Breast epithelium (tissue), 4 donors: ENCODE results near the gene ADGRB2. TPM values are rescaled to one million over a fixed set of nuclear protein-coding genes. Genes with fewer than 3 reads are reported as not detected.

Experiments
- DNase-seq, 2 donors: peaks; one replicate each; pipeline ENCODE4 v3.0.0-alpha.2; 2019; ENCODE audit warnings: low spot score in 2 of 2
- H3K27ac ChIP-seq, 2 donors: fragments of 200-600 bp; sonication (generic) in 1 of 2; one replicate each; pipeline ENCODE4 v1.5.1; 2016 to 2019; ENCODE audit warnings: mild to moderate bottlenecking in 1 of 2
- H3K27me3 ChIP-seq, 2 donors: fragments of 200-600 bp; sonication (generic) in 1 of 2; one replicate each; pipeline versions ENCODE4 v1.5.1 to v1.6.0; 2017 to 2019; ENCODE audit warnings: control low read depth in 1 of 2, mild to moderate bottlenecking in 1 of 2
- H3K36me3 ChIP-seq: fragments of 200-600 bp; one replicate; pipeline ENCODE4 v1.5.1; 2019
- H3K4me1 ChIP-seq, 2 donors: fragments of 200-600 bp; sonication (generic); one replicate each; pipeline ENCODE4 v1.5.1; 2016 to 2019; ENCODE audit warnings: control low read depth in 1 of 2
- H3K4me3 ChIP-seq, 3 donors: fragments of 200-600 bp; sonication (generic); 1 replicate in 2 of 3; 2 replicates in 1 of 3; pipeline ENCODE4 v1.5.1; 2016 to 2019; ENCODE audit warnings: mild to moderate bottlenecking in 3 of 3, moderate library complexity in 2 of 3
- H3K9me3 ChIP-seq, 2 donors: fragments of 200-600 bp; sonication (generic) in 1 of 2; one replicate each; pipeline ENCODE4 v1.5.1; 2016 to 2019; ENCODE audit warnings: control low read depth in 1 of 2
- POLR2A ChIP-seq: fragments of 450-650 bp; IDR thresholded peaks from one replicate; pipeline ENCODE4 v1.6.1; 2016; ENCODE audit warnings: antibody characterized with exemption, mild to moderate bottlenecking, moderate library complexity
- POLR2AphosphoS5 ChIP-seq, 3 donors: sonication (generic); formaldehyde crosslinking; IDR thresholded peaks; one replicate each; pipeline ENCODE4 v1.6.1; 2017; ENCODE audit warnings: antibody characterized with exemption in 3 of 3
- intact Hi-C: fragments of 100-400 bp; cut with DNase I; formaldehyde crosslinking; loops from one replicate; pipeline ENCODE4 v1.15.1; 2023; ENCODE audit warnings: low total_unique reads
- total RNA-seq, 3 donors: library from RNA; depleted of rRNA; stranded (reverse); fragments of >200 nt; gene quantifications; one replicate each; pipeline ENCODE4 v1.1.0, GENCODE V29; 2016
- TF ChIP-seq, protein P1 (sequence below), 3 donors: fragments of 450-650 bp; IDR thresholded peaks; one replicate each; pipeline ENCODE4 v1.5.1; 2016 to 2017; ENCODE audit warnings: antibody characterized with exemption in 3 of 3, mild to moderate bottlenecking in 3 of 3, moderate library complexity in 3 of 3

The ADGRB2 gene
- total RNA-seq, 3 donors from 2014 or later, result 1.3 to 4.9 (median 2.9) TPM

DNA sequence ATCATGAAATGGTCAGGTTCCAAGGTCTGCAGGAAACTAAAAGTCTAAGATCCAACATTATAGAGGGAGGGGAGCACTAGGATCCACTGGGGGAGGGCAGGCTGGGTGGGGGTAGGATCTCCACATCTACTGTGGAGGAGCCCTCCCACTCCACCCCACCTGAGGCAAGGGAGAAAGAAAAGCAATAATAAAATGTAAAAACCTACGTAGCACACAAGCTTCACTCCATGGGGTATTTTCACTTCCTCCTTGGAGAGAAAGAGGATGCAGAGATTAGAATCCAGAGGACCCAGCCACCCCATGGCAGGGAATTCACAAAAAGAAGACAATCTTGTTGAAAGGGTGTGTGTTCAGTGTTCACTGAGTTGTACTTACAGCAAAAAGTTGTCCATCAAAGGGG lies 37.3 kb upstream of the ADGRB2 start:
- H3K4me3 ChIP-seq, result no peak overlapping the region
- intact Hi-C loops, result no loop called here
- DNase-seq, result no peak
- no peaks in the 10 kb centered on the region for H3K27me3 ChIP-seq
- peaks cover 0 to 2% of the 10 kb centered on the region in 2 donors for H3K4me1 ChIP-seq
- H3K9me3 ChIP-seq, result no peaks in the 10 kb centered on the region
- no peak for TF ChIP-seq POLR2A
- TF ChIP-seq POLR2AphosphoS5 (IDR thresholded peaks at IDR 0.05), result no peak
- TF ChIP-seq, protein P1, sequence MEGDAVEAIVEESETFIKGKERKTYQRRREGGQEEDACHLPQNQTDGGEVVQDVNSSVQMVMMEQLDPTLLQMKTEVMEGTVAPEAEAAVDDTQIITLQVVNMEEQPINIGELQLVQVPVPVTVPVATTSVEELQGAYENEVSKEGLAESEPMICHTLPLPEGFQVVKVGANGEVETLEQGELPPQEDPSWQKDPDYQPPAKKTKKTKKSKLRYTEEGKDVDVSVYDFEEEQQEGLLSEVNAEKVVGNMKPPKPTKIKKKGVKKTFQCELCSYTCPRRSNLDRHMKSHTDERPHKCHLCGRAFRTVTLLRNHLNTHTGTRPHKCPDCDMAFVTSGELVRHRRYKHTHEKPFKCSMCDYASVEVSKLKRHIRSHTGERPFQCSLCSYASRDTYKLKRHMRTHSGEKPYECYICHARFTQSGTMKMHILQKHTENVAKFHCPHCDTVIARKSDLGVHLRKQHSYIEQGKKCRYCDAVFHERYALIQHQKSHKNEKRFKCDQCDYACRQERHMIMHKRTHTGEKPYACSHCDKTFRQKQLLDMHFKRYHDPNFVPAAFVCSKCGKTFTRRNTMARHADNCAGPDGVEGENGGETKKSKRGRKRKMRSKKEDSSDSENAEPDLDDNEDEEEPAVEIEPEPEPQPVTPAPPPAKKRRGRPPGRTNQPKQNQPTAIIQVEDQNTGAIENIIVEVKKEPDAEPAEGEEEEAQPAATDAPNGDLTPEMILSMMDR (IDR thresholded peaks at IDR 0.05), result no peak
- no peak overlapping the region for H3K27ac ChIP-seq
- H3K36me3 ChIP-seq, result no peaks in the 10 kb centered on the region

DNA sequence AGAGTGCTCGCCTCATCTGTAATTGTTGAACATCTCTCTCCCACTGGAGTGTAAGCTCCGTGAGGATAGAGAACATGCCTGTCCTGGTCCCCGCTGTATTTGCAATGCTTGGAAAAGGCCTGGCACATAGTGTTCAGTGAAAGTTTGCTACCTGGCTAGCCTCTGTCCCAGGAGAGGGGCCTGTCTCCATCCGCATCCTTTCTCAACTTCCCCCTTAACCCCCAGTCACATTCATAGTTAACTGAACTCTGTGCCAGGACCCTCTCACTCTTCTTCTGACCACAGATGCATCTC lies 36.5 kb upstream of the ADGRB2 start:
- Histone ChIP-seq H3K9me3 (no peaks in the 10 kb centered on the region), H3K4me1 (peaks cover 0 to 2% of the 10 kb centered on the region in 2 donors), H3K4me3 (no peak overlapping the region), H3K27me3 (no peaks in the 10 kb centered on the region), H3K36me3 (no peaks in the 10 kb centered on the region), H3K27ac (no peak overlapping the region)
- TF ChIP-seq POLR2A (no peak), POLR2AphosphoS5 (IDR thresholded peaks at IDR 0.05) (no peak)
- TF ChIP-seq, protein P1 (IDR thresholded peaks at IDR 0.05), result no peak
- intact Hi-C loops, result no loop called here
- no peak for DNase-seq

DNA sequence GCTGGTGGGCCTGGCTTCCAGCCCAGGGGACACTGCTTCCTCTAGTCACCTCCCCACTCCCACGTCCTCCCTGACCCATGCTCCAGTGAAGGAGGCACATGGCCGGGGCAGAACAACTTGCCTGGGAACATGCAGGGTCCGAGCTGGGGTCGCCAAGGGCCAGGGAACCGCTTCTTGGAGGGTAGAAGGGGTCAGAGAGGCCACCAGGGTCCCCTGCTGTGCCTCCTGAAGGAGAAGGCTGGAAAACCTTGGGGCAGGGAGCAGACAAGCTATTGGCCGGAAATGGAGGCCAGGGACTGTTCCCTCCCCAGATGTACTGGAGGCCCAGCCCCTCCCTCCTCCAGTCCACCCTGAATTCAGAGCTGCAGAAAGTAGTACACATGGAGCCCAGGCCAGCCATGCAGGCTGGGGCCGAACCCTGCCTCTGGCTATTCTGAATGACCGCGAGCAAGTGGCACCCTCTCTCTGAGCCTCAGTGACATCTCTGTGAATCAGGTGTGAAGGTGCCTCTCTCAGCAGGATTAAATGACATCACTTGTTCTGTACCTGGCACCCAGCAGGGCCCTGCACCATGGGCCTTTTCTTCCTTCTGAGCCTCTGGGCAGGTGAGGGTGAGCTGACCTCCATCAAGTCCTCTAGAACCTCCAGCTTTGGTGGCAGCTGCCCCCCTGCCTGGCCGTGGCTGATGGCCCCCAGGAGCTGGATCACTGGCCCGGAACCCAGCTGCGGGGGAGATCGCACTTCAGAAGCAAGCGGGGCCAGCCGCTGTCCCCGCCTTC lies 35.9 kb upstream of the ADGRB2 start:
- intact Hi-C loops, result no loop called here
- no peak overlapping the region for H3K4me3 ChIP-seq
- TF ChIP-seq POLR2AphosphoS5 (IDR thresholded peaks at IDR 0.05), result no peak
- no peak for TF ChIP-seq POLR2A
- TF ChIP-seq, protein P1 (IDR thresholded peaks at IDR 0.05), result no peak
- H3K27me3 ChIP-seq, result no peaks in the 10 kb centered on the region
- DNase-seq, result no peak
- no peak overlapping the region for H3K27ac ChIP-seq
- no peaks in the 10 kb centered on the region for H3K9me3 ChIP-seq
- peaks cover 0 to 2% of the 10 kb centered on the region in 2 donors for H3K4me1 ChIP-seq
- no peaks in the 10 kb centered on the region for H3K36me3 ChIP-seq

DNA sequence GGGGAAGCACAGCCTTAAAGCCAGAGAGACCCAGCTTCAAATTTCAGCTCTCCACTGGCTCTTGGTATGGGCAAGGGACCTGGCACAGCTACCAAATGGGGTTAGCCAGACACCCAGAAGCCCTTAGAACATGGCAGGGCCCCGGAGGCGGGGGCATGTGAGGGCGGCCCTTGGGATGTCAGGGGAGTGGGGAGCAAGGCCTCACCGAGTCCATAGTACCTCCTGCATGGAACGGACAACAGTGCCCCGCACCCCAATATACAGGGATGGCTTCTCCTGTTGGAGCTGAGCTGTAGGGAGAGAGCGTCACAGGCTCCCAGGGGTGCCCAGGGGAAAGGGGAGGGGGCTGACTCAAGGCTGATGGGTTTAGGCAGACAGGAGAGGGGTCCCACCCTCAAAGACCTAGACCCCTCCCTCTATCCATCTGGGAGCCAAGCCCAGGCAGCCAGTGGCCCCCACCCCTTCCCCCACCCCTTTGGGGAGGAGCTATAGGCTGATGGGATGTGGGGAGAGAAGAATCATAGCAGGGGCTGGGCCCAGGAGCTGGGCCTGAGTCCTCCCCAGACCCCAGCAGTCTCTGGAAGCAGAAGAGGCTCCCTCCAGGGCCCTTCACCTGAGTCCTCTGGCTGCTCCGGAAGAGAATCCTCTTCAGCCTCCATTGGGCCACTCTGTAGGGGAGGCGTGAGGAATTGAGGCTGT lies 35.2 kb upstream of the ADGRB2 start:
- TF ChIP-seq, protein P1 (IDR thresholded peaks at IDR 0.05), result no peak
- TF ChIP-seq POLR2AphosphoS5 (IDR thresholded peaks at IDR 0.05) (no peak), POLR2A (no peak)
- Histone ChIP-seq H3K27me3 (no peaks in the 10 kb centered on the region), H3K4me3 (no peak overlapping the region), H3K9me3 (no peaks in the 10 kb centered on the region), H3K4me1 (peaks cover 0 to 2% of the 10 kb centered on the region in 2 donors), H3K27ac (peak overlapping the region in 1 of 2 donors; percentile 48), H3K36me3 (no peaks in the 10 kb centered on the region)
- no peak for DNase-seq
- intact Hi-C loops, result no loop called here
